SK-N-SH treated with all-trans-retinoic acid at 6 μM for 48 hours (cell line): ENCODE data around the gene TOB2.

Experiments
- ARNTL ChIP-seq: fragments of 450-650 bp; formaldehyde crosslinking; IDR thresholded peaks from 2 replicates; pipeline ENCODE4 v1.5.0; 2020; ENCODE audit warnings: low read depth, mild to moderate bottlenecking, moderate library complexity, borderline replicate concordance
- RARB ChIP-seq: fragments of 250-450 bp; sonication (Bioruptor Pico); IDR thresholded peaks from 2 replicates; pipeline ENCODE4 v1.8.0; 2021; ENCODE audit warnings: mild to moderate bottlenecking, moderate library complexity
- TCF4 ChIP-seq: fragments of 250-450 bp; sonication (Bioruptor Pico); IDR thresholded peaks from 2 replicates; pipeline ENCODE4 v1.8.0; 2021; ENCODE audit warnings: mild to moderate bottlenecking, moderate library complexity, borderline replicate concordance
- TSHZ2 ChIP-seq: fragments of 250-450 bp; sonication (Bioruptor Pico); IDR thresholded peaks from 2 replicates; pipeline ENCODE4 v1.5.0; 2020; ENCODE audit warnings: mild to moderate bottlenecking, moderate library complexity
- ZC3H10 ChIP-seq: fragments of 250-450 bp; sonication (Bioruptor Pico); IDR thresholded peaks from 2 replicates; pipeline ENCODE4 v1.5.1; 2021; ENCODE audit warnings: mild to moderate bottlenecking, moderate library complexity
- ZNF8 ChIP-seq: fragments of 450-650 bp; formaldehyde crosslinking; IDR thresholded peaks from 2 replicates; pipeline ENCODE4 v1.5.0; 2020; ENCODE audit warnings: mild to moderate bottlenecking, moderate library complexity

GRCh38 chr22:41459431-41459830 is 12.8 kb upstream of the TOB2 start:
- TF ChIP-seq ZC3H10 (CRISPR knock-in tag) (no peak), ZNF8 (no peak), ARNTL (no peak), TSHZ2 (CRISPR knock-in tag) (no peak), TCF4 (no peak), RARB (CRISPR knock-in tag) (no peak)
